OCI-LY3 (cell line): ENCODE results near the gene FERMT1.
"Not testable (repeated sequence)": the region's sequence is repeated elsewhere in the genome, so short reads cannot be mapped to it uniquely, and the experiment has no call there.

Experiments used
- H2AFZ ChIP-seq: fragments of 200-600, 300-600 bp; shearing (Covaris generic); 2 replicates; pipeline ENCODE4 v1.6.0; 2014; ENCODE audit warnings: antibody characterized with exemption, low read depth, low read length
- H3K27ac ChIP-seq: fragments of 200-600, 300-600 bp; sonication (generic); 2 replicates; pipeline ENCODE4 v1.5.1; 2014; ENCODE audit warnings: mild to moderate bottlenecking, low read length, moderate library complexity, mixed read lengths
- H3K27me3 ChIP-seq: fragments of 200-600, 300-600 bp; sonication (generic); 2 replicates; pipeline ENCODE4 v1.6.1; 2014; ENCODE audit warnings: low read depth, low read length, mixed read lengths
- H3K36me3 ChIP-seq: fragments of 200-600, 300-600 bp; sonication (generic); replicated peaks from 2 replicates; pipeline ENCODE3; 2014; ENCODE audit warnings: low read depth, low read length, mixed read lengths
- H3K4me1 ChIP-seq: fragments of 300-600, 200-600 bp; sonication (generic); 2 replicates; pipeline ENCODE4 v1.6.1; 2014; ENCODE audit warnings: low read length, mixed read lengths
- H3K4me2 ChIP-seq: fragments of 200-600, 300-600 bp; sonication (generic); 2 replicates; pipeline ENCODE4 v1.6.1; 2014; ENCODE audit warnings: low read length, mixed read lengths
- H3K4me3 ChIP-seq: fragments of 300-600, 200-600 bp; sonication (generic); 2 replicates; pipeline ENCODE4 v1.5.1; 2014; ENCODE audit warnings: antibody characterized with exemption, mild to moderate bottlenecking, low read length, moderate library complexity
- H3K79me2 ChIP-seq: fragments of 300-600, 200-600 bp; shearing (Covaris generic); 2 replicates; pipeline ENCODE4 v1.6.1; 2014; ENCODE audit warnings: mild to moderate bottlenecking, low read length, mixed read lengths
- H3K9ac ChIP-seq: fragments of 300-600, 200-600 bp; shearing (Covaris generic); 2 replicates; pipeline ENCODE4 v1.6.0; 2014; ENCODE audit warnings: mild to moderate bottlenecking, low read length, moderate library complexity
- H3K9me3 ChIP-seq: fragments of 200-600, 300-600 bp; shearing (Covaris generic); 2 replicates; pipeline ENCODE4 v1.6.1; 2014; ENCODE audit warnings: low read length, mixed read lengths; ENCODE audit not compliant: insufficient read depth
- H4K20me1 ChIP-seq: fragments of 200-600, 300-600 bp; sonication (generic); 2 replicates; pipeline ENCODE4 v1.6.1; 2016; ENCODE audit warnings: low read length, mixed read lengths; ENCODE audit not compliant: insufficient read depth
- CTCF ChIP-seq: fragments of 200-600, 300-600 bp; sonication (generic); IDR thresholded peaks from 2 replicates; pipeline ENCODE4 v1.5.1; 2014; ENCODE audit warnings: antibody characterized with exemption, low read length, low read depth
- EZH2phosphoT487 ChIP-seq: fragments of 200-600 bp; shearing (Covaris generic); IDR thresholded peaks from 2 replicates; pipeline ENCODE4 v1.6.1; 2018; ENCODE audit warnings: antibody characterized with exemption, mixed run types, low read depth

FERMT1 gene

GRCh38 chr20:6055981-6056569 is 66.8 kb downstream of the FERMT1 start:
- TF ChIP-seq EZH2phosphoT487 = no peak
- no peak for TF ChIP-seq CTCF
- Histone ChIP-seq H3K4me2 (no peak overlapping the region), H3K9me3 (no peaks in the 10 kb centered on the region), H3K4me1 (no peaks in the 10 kb centered on the region), H3K79me2 (no peaks in the 10 kb centered on the region), H3K27me3 (peaks cover 23% of the 10 kb centered on the region), H3K4me3 (no peak overlapping the region), H3K36me3 (no peaks in the 10 kb centered on the region), H3K9ac (no peak overlapping the region), H3K27ac (no peak overlapping the region), H2AFZ (no peak overlapping the region), H4K20me1 (no peaks in the 10 kb centered on the region)

- Histone ChIP-seq H3K4me1 (no peaks in the 10 kb centered on the region), H3K4me3 (no peak overlapping the region), H3K27me3 (peaks cover 15% of the 10 kb centered on the region), H3K4me2 (no peak overlapping the region), H3K9ac (no peak overlapping the region), H2AFZ (no peak overlapping the region), H3K27ac (no peak overlapping the region), H3K79me2 (no peaks in the 10 kb centered on the region), H3K36me3 (no peaks in the 10 kb centered on the region), H4K20me1 (no peaks in the 10 kb centered on the region), H3K9me3 (no peaks in the 10 kb centered on the region)
- TF ChIP-seq CTCF (no peak), EZH2phosphoT487 (no peak)
Measured at GRCh38 chr20:6055161-6055783, 67.6 kb downstream of the FERMT1 start.

GRCh38 chr20:6054689-6055051 is 68.2 kb downstream of the FERMT1 start:
- not testable (repeated sequence) for H3K4me1 ChIP-seq, H2AFZ ChIP-seq, H3K9me3 ChIP-seq, H3K36me3 ChIP-seq, H3K9ac ChIP-seq, H3K4me2 ChIP-seq, H3K79me2 ChIP-seq, H4K20me1 ChIP-seq, H3K4me3 ChIP-seq, H3K27ac ChIP-seq
- H3K27me3 ChIP-seq = peaks cover 16% of the 10 kb centered on the region

- Histone ChIP-seq H3K9me3 (no peaks in the 10 kb centered on the region), H2AFZ (no peak within 1 kb of the TSS), H4K20me1 (no peaks in the 10 kb centered on the region), H3K4me3 (no peak within 1 kb of the TSS), H3K79me2 (no peaks in the 10 kb centered on the region), H3K9ac (no peak within 1 kb of the TSS), H3K4me1 (no peaks in the 10 kb centered on the region), H3K27ac (no peak within 1 kb of the TSS), H3K4me2 (no peak within 1 kb of the TSS), H3K36me3 (no peaks in the 10 kb centered on the region), H3K27me3 (peaks cover 9% of the 10 kb centered on the region)
- TF ChIP-seq CTCF = no peak
- no peak for TF ChIP-seq EZH2phosphoT487
Measured at GRCh38 chr20:6053776-6054688, 68.8 kb downstream of the FERMT1 start, which contains the start of gene LRRN4. Gene LRRN4 (minus strand): TSS chr20:6054060. CDS start chr20:6052799, 1,261 bp downstream.
